CD4-positive, alpha-beta T cell treated with Interleukin-6 at 100 ng/mL for 8 hours (primary cell): ENCODE results near the gene OPA3.
"Not testable (repeated sequence)": the region's sequence is repeated elsewhere in the genome, so short reads cannot be mapped to it uniquely, and the experiment has no call there.

Source experiments
- DNase-seq: peaks from one replicate; pipeline ENCODE4 v3.0.0-alpha.2; 2020; ENCODE audit warnings: mixed read lengths, low spot score

Gene OPA3

GRCh38 chr19:45522010-45522941 is 62.3 kb downstream of the OPA3 start:
- DNase-seq = no peak

GRCh38 chr19:45518469-45518826 is 66.2 kb downstream of the OPA3 start:
- no peak for DNase-seq

- no peak for DNase-seq
Observed at GRCh38 chr19:45517641-45518468, 66.7 kb downstream of the OPA3 start.

GRCh38 chr19:45517238-45517637 is 67.4 kb downstream of the OPA3 start:
- DNase-seq = no peak

- no peak for DNase-seq
Observed at GRCh38 chr19:45515807-45516401, 68.7 kb downstream of the OPA3 start.

- DNase-seq = peak; percentile 43
Observed at GRCh38 chr19:45515081-45515624, 69.4 kb downstream of the OPA3 start.

GRCh38 chr19:45514376-45515051 is 70.1 kb downstream of the OPA3 start:
- DNase-seq = no peak

GRCh38 chr19:45512881-45513483 is 71.6 kb downstream of the OPA3 start:
- no peak for DNase-seq

GRCh38 chr19:45511074-45511473 is 73.5 kb downstream of the OPA3 start:
- DNase-seq = no peak

GRCh38 chr19:45510352-45510751 is 74.2 kb downstream of the OPA3 start:
- DNase-seq = not testable (repeated sequence)

- DNase-seq = no peak
Observed at GRCh38 chr19:45509692-45510015, 74.9 kb downstream of the OPA3 start.

- no peak for DNase-seq
Observed at GRCh38 chr19:45508861-45509691, 75.5 kb downstream of the OPA3 start.

- DNase-seq = no peak
Observed at GRCh38 chr19:45508417-45508860, 76.2 kb downstream of the OPA3 start.

GRCh38 chr19:45507872-45508416 is 76.7 kb downstream of the OPA3 start:
- no peak for DNase-seq

GRCh38 chr19:45506989-45507871 is 77.4 kb downstream of the OPA3 start, which contains the start of gene VASP:
Gene VASP (plus strand): TSS chr19:45507479. CDS start chr19:45507772, 293 bp downstream.
- DNase-seq = peak; percentile 89

- peak; percentile 96 for DNase-seq
Observed at GRCh38 chr19:45506246-45506988, 78.2 kb downstream of the OPA3 start.

- no peak for DNase-seq
Observed at GRCh38 chr19:45505996-45506245, 78.7 kb downstream of the OPA3 start.

- no peak for DNase-seq
Observed at GRCh38 chr19:45505151-45505995, 79.2 kb downstream of the OPA3 start.
